Lower leg skin (tissue), 4 donors: ENCODE measurements around the gene ZSWIM6. TPM values are rescaled to one million over a fixed set of nuclear protein-coding genes. Genes with fewer than 3 reads are reported as not detected.

ENCODE experiments used
- DNase-seq, 2 donors: peaks; one replicate each; pipeline ENCODE4 v3.0.0-alpha.2; 2019; ENCODE audit warnings: low spot score in 2 of 2
- H3K4me3 ChIP-seq: fragments of 200-600 bp; sonication (generic); 2 replicates; pipeline ENCODE4 v1.5.1; 2017; ENCODE audit warnings: mild to moderate bottlenecking, low read depth; ENCODE audit not compliant: poor library complexity, severe bottlenecking
- POLR2A ChIP-seq, 2 donors: fragments of 450-650 bp; IDR thresholded peaks; one replicate each; pipeline ENCODE4 v1.6.1; 2016 to 2017; ENCODE audit warnings: antibody characterized with exemption in 2 of 2, mild to moderate bottlenecking in 1 of 2, moderate library complexity in 1 of 2
- WGBS, 2 donors: methylation state at CpG; one replicate each; pipeline ENCODE4 v1.1.5; 2018; 5-methylcytosine and 5-hydroxymethylcytosine counted together
- intact Hi-C: fragments of 100-400 bp; cut with DNase I; formaldehyde crosslinking; loops from one replicate; pipeline ENCODE4 v1.15.0; 2023; ENCODE audit warnings: low total_unique reads
- total RNA-seq, 4 donors: library from RNA; depleted of rRNA; stranded (reverse); fragments of >200 nt; gene quantifications; one replicate each; pipeline ENCODE4 v1.1.0, GENCODE V29; 2016
- TF ChIP-seq, protein P1 (sequence below), 3 donors: fragments of 450-650 bp; IDR thresholded peaks; one replicate each; pipeline ENCODE4 v1.5.1; 2016; ENCODE audit warnings: antibody characterized with exemption in 3 of 3, mild to moderate bottlenecking in 3 of 3, moderate library complexity in 2 of 3

Gene ZSWIM6
- total RNA-seq, 4 donors from 2014 or later, result 7.1 to 8.7 (median 8.1) TPM

- intact Hi-C loops, result no loop called here
- TF ChIP-seq, protein P1, sequence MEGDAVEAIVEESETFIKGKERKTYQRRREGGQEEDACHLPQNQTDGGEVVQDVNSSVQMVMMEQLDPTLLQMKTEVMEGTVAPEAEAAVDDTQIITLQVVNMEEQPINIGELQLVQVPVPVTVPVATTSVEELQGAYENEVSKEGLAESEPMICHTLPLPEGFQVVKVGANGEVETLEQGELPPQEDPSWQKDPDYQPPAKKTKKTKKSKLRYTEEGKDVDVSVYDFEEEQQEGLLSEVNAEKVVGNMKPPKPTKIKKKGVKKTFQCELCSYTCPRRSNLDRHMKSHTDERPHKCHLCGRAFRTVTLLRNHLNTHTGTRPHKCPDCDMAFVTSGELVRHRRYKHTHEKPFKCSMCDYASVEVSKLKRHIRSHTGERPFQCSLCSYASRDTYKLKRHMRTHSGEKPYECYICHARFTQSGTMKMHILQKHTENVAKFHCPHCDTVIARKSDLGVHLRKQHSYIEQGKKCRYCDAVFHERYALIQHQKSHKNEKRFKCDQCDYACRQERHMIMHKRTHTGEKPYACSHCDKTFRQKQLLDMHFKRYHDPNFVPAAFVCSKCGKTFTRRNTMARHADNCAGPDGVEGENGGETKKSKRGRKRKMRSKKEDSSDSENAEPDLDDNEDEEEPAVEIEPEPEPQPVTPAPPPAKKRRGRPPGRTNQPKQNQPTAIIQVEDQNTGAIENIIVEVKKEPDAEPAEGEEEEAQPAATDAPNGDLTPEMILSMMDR (IDR thresholded peaks at IDR 0.05), result no peak
- DNase-seq, result no peak
- no peak overlapping the region for H3K4me3 ChIP-seq
Observed at GRCh38 chr5:61505281-61505680, 173.2 kb downstream of the ZSWIM6 start.

GRCh38 chr5:61507232-61507631, 175.2 kb downstream of the ZSWIM6 start:
- no peak overlapping the region for H3K4me3 ChIP-seq
- intact Hi-C loops, result no loop called here
- DNase-seq, result no peak
- TF ChIP-seq, protein P1 (IDR thresholded peaks at IDR 0.05), result no peak
- no peak for TF ChIP-seq POLR2A (IDR thresholded peaks at IDR 0.05)

DNA sequence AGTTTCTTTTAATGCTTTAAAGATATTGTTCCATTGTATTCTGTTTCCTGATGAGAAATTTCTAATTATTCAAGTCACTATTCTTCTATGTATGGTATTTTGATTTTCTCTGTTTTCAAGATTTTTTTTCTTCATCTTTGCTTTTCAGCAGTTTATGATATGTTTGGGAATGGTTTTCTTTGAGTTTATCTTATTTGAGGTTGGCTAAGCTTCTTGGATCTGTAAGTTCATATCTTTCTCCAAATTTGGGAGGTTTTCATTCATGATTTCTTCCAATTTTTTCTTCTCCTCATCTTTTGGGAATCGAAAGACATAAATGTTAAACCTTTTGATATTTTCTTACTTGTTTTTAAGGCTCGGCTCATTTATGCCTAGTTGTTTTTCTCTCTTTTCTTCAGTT, 184.9 kb downstream of the ZSWIM6 start:
- intact Hi-C loops, result no loop called here
- H3K4me3 ChIP-seq, result no peak overlapping the region
- no peak for TF ChIP-seq POLR2A (IDR thresholded peaks at IDR 0.05)
- TF ChIP-seq, protein P1 (IDR thresholded peaks at IDR 0.05), result no peak
- WGBS, 2 donors, result 98 to 100% methylated on average over 2 of the region's 2 CpGs
- DNase-seq, result no peak

- 89% methylated on average over 7 of the region's 7 CpGs for WGBS, 2 donors
- no peak for DNase-seq
- H3K4me3 ChIP-seq, result no peak overlapping the region
- intact Hi-C loops, result no loop called here
- no peak for TF ChIP-seq POLR2A (IDR thresholded peaks at IDR 0.05)
- TF ChIP-seq, protein P1 (IDR thresholded peaks at IDR 0.05), result no peak
Observed at GRCh38 chr5:61519728-61520277, 187.7 kb downstream of the ZSWIM6 start.

- intact Hi-C loops, result no loop called here
- DNase-seq, result no peak
- H3K4me3 ChIP-seq, result no peak overlapping the region
- TF ChIP-seq, protein P1 (IDR thresholded peaks at IDR 0.05), result no peak
- TF ChIP-seq POLR2A (IDR thresholded peaks at IDR 0.05), result no peak
- 94 to 100% methylated on average over 2 of the region's 2 CpGs for WGBS, 2 donors
Observed at GRCh38 chr5:61523073-61523472, 191.0 kb downstream of the ZSWIM6 start.

GRCh38 chr5:61523997-61524396, 191.9 kb downstream of the ZSWIM6 start:
- intact Hi-C loops, result no loop called here
- H3K4me3 ChIP-seq, result no peak overlapping the region
- DNase-seq, result no peak
- TF ChIP-seq POLR2A (IDR thresholded peaks at IDR 0.05), result no peak
- TF ChIP-seq, protein P1 (IDR thresholded peaks at IDR 0.05), result no peak
- 86 to 91% methylated on average over 3 of the region's 3 CpGs for WGBS, 2 donors
